ENCODE results near the gene CHST8.

The CHST8 gene

DNA sequence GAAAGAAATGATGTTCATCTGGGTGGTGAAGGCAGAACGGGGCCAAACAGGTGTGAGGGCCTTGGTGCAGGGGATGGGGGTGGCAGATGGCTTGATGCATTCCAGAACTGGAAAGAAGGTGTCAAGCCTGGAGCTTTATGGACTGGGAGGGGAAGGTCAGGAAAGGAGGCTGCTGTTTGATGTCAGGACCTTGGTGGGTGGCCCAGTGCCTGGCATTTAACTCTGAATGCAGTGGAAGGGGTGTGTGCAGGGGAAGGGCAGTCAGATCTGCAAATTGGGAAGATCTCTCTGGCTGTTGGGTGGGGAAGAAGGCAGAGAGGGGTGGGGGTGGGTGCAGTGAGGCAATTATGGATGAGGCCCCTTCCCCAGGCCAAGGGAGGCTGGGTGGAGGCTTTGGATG, 186.6 kb downstream of the CHST8 start:
- no peaks in the 10 kb centered on the region for H3K27me3 ChIP-seq (ENCODE audit: control insufficient read depth, insufficient read depth, low read length)
- H3K27ac ChIP-seq (ENCODE audit: low read depth, low read length), result no peak overlapping the region
- no peak overlapping the region for H3K4me3 ChIP-seq (ENCODE audit: low read depth, low read length)
- no peak overlapping the region for H3K9ac ChIP-seq (ENCODE audit: low read length)
- no peaks in the 10 kb centered on the region for H3K9me3 ChIP-seq (ENCODE audit: control insufficient read depth, insufficient read depth, low read depth, low read length)
- H3K36me3 ChIP-seq (ENCODE audit: control insufficient read depth, insufficient read depth, low read length), result peaks cover 84% of the 10 kb centered on the region
- no peaks in the 10 kb centered on the region for H3K4me1 ChIP-seq (ENCODE audit: control insufficient read depth, insufficient read depth, low read length)

DNA sequence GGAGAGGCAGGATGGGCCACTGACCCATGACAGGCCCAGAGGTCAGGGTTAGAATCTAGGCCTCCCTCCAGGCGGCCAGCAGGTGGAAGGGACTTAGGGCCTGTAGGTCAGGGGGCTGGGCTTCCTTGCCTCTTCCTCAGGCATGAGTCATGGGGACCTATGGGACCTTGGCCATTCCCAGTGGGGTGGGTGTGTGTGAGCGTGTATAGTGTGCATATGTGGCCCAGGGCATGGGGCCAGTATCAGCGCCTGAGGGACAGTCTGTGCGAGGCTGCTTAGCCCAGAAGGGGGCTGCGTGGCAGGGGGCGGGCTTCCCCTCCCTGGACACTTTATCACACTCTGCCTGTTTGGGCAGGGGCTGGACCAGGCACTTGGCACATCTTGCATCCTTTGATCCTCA, 188.2 kb downstream of the CHST8 start:
- H3K36me3 ChIP-seq (ENCODE audit: control insufficient read depth, insufficient read depth, low read length), result peaks cover 74% of the 10 kb centered on the region
- no peaks in the 10 kb centered on the region for H3K4me1 ChIP-seq (ENCODE audit: control insufficient read depth, insufficient read depth, low read length)
- H3K4me3 ChIP-seq (ENCODE audit: low read depth, low read length), result no peak overlapping the region
- H3K27me3 ChIP-seq (ENCODE audit: control insufficient read depth, insufficient read depth, low read length), result no peaks in the 10 kb centered on the region
- no peaks in the 10 kb centered on the region for H3K9me3 ChIP-seq (ENCODE audit: control insufficient read depth, insufficient read depth, low read depth, low read length)
- no peak overlapping the region for H3K9ac ChIP-seq (ENCODE audit: low read length)
- H3K27ac ChIP-seq (ENCODE audit: low read depth, low read length), result no peak overlapping the region

GRCh38 chr19:33810821-33811220, 189.1 kb downstream of the CHST8 start:
- Histone ChIP-seq H3K27me3 (ENCODE audit: control insufficient read depth, insufficient read depth, low read length) (no peaks in the 10 kb centered on the region), H3K9me3 (ENCODE audit: control insufficient read depth, insufficient read depth, low read depth, low read length) (no peaks in the 10 kb centered on the region), H3K9ac (ENCODE audit: low read length) (no peak overlapping the region), H3K27ac (ENCODE audit: low read depth, low read length) (no peak overlapping the region), H3K36me3 (ENCODE audit: control insufficient read depth, insufficient read depth, low read length) (peaks cover 65% of the 10 kb centered on the region), H3K4me3 (ENCODE audit: low read depth, low read length) (no peak overlapping the region), H3K4me1 (ENCODE audit: control insufficient read depth, insufficient read depth, low read length) (peaks cover 2% of the 10 kb centered on the region; the same call in 1 of the 2 replicates)

- no peak overlapping the region for H3K4me3 ChIP-seq (ENCODE audit: low read depth, low read length)
These were observed 189.5 kb downstream of the CHST8 start for GRCh38 chr19:33811246-33811645.

GRCh38 chr19:33811736-33812387, 190.1 kb downstream of the CHST8 start:
- Histone ChIP-seq H3K36me3 (ENCODE audit: control insufficient read depth, insufficient read depth, low read length) (peaks cover 55% of the 10 kb centered on the region), H3K27ac (ENCODE audit: low read depth, low read length) (no peak overlapping the region), H3K9me3 (ENCODE audit: control insufficient read depth, insufficient read depth, low read depth, low read length) (no peaks in the 10 kb centered on the region), H3K27me3 (ENCODE audit: control insufficient read depth, insufficient read depth, low read length) (no peaks in the 10 kb centered on the region), H3K9ac (ENCODE audit: low read length) (no peak overlapping the region), H3K4me3 (ENCODE audit: low read depth, low read length) (no peak overlapping the region), H3K4me1 (ENCODE audit: control insufficient read depth, insufficient read depth, low read length) (peaks cover 3% of the 10 kb centered on the region; the same call in 1 of the 2 replicates)

More at GRCh38 chr19:33811246-33811645, 189.5 kb downstream of the CHST8 start:
- no peaks in the 10 kb centered on the region for H3K9me3 ChIP-seq (ENCODE audit: control insufficient read depth, insufficient read depth, low read depth, low read length)
- peaks cover 61% of the 10 kb centered on the region for H3K36me3 ChIP-seq (ENCODE audit: control insufficient read depth, insufficient read depth, low read length)
- no peak overlapping the region for H3K9ac ChIP-seq (ENCODE audit: low read length)
- no peak overlapping the region for H3K27ac ChIP-seq (ENCODE audit: low read depth, low read length)
- H3K4me1 ChIP-seq (ENCODE audit: control insufficient read depth, insufficient read depth, low read length), result peaks cover 3% of the 10 kb centered on the region; the same call in 1 of the 2 replicates
- no peaks in the 10 kb centered on the region for H3K27me3 ChIP-seq (ENCODE audit: control insufficient read depth, insufficient read depth, low read length)

DNA sequence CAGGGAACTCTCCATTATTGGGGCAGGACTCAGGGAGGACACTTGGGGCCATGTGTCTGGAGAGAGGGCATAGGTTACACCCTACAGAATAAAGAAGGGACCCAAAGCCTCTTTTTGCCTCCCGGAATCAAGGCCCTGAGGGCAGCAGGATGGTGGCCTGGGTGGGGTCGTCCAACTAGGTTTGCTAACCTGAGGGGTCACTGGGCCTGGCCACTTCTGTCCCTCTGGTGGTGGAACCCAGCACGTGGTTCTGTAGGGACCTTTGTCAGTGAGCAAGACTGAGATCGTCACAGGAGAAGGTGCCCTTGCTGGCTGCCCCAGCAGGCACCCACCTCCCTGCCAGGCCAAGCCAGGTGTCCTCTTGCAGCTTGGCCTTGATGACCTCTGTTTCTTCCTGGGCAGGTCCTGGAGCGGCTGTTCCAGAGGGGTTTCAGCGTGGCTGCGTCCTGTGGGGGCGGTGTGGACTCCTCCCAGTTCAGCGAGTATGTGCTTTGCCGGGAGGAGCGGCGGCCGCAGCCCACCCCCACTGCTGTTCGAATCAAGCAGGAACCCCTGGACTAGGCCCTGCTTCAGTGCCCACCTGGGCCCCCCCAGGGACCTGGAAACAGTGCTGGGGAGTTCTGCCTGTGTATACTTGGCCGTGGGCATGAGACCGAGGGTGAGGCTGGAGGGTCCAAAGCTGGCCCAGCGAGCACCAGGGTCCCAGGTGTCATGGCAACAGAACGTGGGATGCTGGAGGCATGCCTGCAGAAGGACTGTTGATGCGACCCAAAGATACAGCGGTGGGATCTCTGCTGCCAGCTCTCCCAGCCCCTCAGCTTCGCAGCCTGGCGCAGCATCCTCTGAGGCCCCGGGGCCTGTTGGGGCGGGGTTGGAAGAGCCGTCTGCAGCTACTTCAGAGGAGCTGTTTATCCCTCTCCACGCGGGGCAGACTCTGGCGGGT, 190.9 kb downstream of the CHST8 start:
- no peak overlapping the region for H3K4me3 ChIP-seq (ENCODE audit: low read depth, low read length)
- H3K9me3 ChIP-seq (ENCODE audit: control insufficient read depth, insufficient read depth, low read depth, low read length), result no peaks in the 10 kb centered on the region
- H3K36me3 ChIP-seq (ENCODE audit: control insufficient read depth, insufficient read depth, low read length), result peaks cover 50% of the 10 kb centered on the region
- no peak overlapping the region for H3K9ac ChIP-seq (ENCODE audit: low read length)
- H3K27me3 ChIP-seq (ENCODE audit: control insufficient read depth, insufficient read depth, low read length), result no peaks in the 10 kb centered on the region
- H3K27ac ChIP-seq (ENCODE audit: low read depth, low read length), result no peak overlapping the region
- peaks cover 3% of the 10 kb centered on the region; the same call in 1 of the 2 replicates for H3K4me1 ChIP-seq (ENCODE audit: control insufficient read depth, insufficient read depth, low read length)

DNA sequence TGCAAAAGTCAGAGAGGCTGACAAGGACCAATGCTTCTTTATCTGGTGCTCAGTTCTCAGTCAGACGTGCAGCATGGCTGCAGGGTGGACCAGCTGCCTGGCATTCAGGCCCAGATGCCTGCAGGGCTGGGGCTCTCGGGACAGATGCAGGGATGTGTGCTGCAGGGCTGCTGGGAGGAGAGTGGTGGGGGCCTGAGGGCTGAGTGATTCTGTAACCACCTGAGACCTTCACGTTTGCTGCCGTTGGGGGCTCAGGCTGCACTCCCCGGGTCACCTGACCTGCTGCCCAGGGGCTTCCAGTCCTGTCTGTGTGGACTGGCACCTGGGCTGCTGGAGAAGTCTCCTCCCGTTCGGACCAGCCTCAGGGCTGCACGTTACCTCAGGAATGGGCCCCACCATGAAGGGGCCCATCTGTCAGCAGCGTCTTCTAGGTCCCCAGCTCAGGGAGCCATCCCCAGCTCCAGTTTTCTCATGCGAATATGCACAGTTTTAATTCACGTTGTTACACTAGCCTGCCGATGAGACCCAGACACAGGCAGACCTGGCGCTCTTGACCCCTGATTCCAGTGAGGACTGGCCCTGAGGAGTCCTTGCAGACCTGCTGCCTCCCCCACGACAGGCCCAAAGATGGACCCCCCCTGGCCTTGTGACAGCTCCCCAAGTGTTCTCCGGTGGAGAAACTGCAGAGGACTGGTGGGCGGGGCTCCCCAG, 191.8 kb downstream of the CHST8 start:
- H3K27ac ChIP-seq (ENCODE audit: low read depth, low read length), result no peak overlapping the region
- no peaks in the 10 kb centered on the region for H3K9me3 ChIP-seq (ENCODE audit: control insufficient read depth, insufficient read depth, low read depth, low read length)
- no peak overlapping the region for H3K9ac ChIP-seq (ENCODE audit: low read length)
- H3K27me3 ChIP-seq (ENCODE audit: control insufficient read depth, insufficient read depth, low read length), result no peaks in the 10 kb centered on the region
- H3K36me3 ChIP-seq (ENCODE audit: control insufficient read depth, insufficient read depth, low read length), result peaks cover 42% of the 10 kb centered on the region
- H3K4me3 ChIP-seq (ENCODE audit: low read depth, low read length), result no peak overlapping the region
- peaks cover 3% of the 10 kb centered on the region; the same call in 1 of the 2 replicates for H3K4me1 ChIP-seq (ENCODE audit: control insufficient read depth, insufficient read depth, low read length)

DNA sequence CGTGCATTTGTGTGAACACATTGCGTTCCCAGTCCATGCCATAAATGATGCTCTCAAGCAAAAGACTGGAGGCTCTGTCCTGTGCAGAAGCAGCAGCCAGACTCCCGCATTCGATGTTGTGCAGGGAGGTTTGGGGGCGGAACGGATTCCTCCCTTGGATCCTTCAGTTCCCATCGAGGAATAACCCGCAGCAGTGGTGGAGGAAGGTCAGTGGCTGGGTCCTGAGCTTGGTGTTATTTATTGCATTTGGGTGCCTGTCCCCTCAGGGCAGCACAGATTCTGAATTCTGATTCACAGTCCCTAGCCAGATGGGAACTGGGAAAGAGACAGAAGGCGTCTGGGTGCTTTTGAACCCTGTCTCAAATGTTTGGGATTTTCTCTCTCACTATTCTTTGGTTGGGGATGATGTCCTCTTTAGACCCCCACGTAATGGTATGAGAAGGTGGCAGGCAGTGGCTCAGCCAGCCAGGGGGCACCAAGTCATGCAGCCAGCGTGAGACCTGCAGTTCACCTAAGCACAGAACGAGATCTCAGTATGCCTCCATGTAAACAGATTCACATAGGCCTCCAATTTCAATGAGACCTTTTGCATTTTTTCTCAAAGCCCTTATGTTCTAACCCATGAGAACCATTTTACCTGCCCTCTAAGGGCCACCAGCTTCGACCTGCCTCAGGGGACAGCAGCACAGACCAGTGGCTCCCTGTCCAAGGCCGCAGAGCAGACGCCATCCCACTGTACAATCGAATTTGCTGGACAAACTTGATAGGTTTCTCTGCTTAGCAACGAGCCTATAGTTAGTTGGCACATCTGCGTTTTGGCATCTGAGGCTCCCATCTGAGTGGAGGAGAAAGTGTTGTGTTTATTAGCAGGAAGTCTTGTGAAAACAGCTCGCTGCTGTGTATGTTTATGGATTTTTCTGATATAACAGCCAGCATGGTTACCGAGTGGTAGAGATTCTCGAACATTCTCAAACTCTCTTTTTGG, 192.7 kb downstream of the CHST8 start:
- Histone ChIP-seq H3K36me3 (ENCODE audit: control insufficient read depth, insufficient read depth, low read length) (peaks cover 36% of the 10 kb centered on the region), H3K9me3 (ENCODE audit: control insufficient read depth, insufficient read depth, low read depth, low read length) (no peaks in the 10 kb centered on the region), H3K27ac (ENCODE audit: low read depth, low read length) (no peak overlapping the region)

GRCh38 chr19:33815380-33816340, 193.9 kb downstream of the CHST8 start:
- Histone ChIP-seq H3K4me3 (ENCODE audit: low read depth, low read length) (no peak overlapping the region), H3K36me3 (ENCODE audit: control insufficient read depth, insufficient read depth, low read length) (peaks cover 29% of the 10 kb centered on the region), H3K27ac (ENCODE audit: low read depth, low read length) (no peak overlapping the region), H3K27me3 (ENCODE audit: control insufficient read depth, insufficient read depth, low read length) (peaks cover 2% of the 10 kb centered on the region; the same call in 1 of the 2 replicates), H3K9me3 (ENCODE audit: control insufficient read depth, insufficient read depth, low read depth, low read length) (no peaks in the 10 kb centered on the region), H3K4me1 (ENCODE audit: control insufficient read depth, insufficient read depth, low read length) (peaks cover 13% of the 10 kb centered on the region), H3K9ac (ENCODE audit: low read length) (no peak overlapping the region)

More for the DNA sequence above, 192.7 kb downstream of the CHST8 start:
- Histone ChIP-seq H3K4me1 (ENCODE audit: control insufficient read depth, insufficient read depth, low read length) (peaks cover 4% of the 10 kb centered on the region; the same call in 1 of the 2 replicates), H3K9ac (ENCODE audit: low read length) (no peak overlapping the region), H3K4me3 (ENCODE audit: low read depth, low read length) (no peak overlapping the region), H3K27me3 (ENCODE audit: control insufficient read depth, insufficient read depth, low read length) (no peaks in the 10 kb centered on the region)

Data from HUES6 (cell line).